HG03521 (cell line): ENCODE measurements around the gene RAI1.

Experiments
- ATAC-seq: cut with Tn5 transposase; IDR thresholded peaks from one replicate; pipeline ENCODE4 v1.9.1; 2021; ENCODE audit warnings: mild to moderate bottlenecking, moderate library complexity; ENCODE audit not compliant: unreplicated experiment

Gene RAI1

GRCh38 chr17:17853811-17854447 is 172.7 kb downstream of the RAI1 start:
- no peak for ATAC-seq

GRCh38 chr17:17855976-17856375 is 174.7 kb downstream of the RAI1 start:
- no peak for ATAC-seq

- no peak for ATAC-seq
Measured at GRCh38 chr17:17856386-17856785, 175.1 kb downstream of the RAI1 start.

- ATAC-seq, result no peak
Measured at GRCh38 chr17:17857496-17857895, 176.2 kb downstream of the RAI1 start.

- ATAC-seq, result no peak
Measured at GRCh38 chr17:17859909-17860765, 178.9 kb downstream of the RAI1 start.

- ATAC-seq, result no peak
Measured at GRCh38 chr17:17860766-17861107, 179.5 kb downstream of the RAI1 start.
